Astrocyte (in vitro differentiated cells and primary cell): ENCODE measurements around the gene L3MBTL2.

ENCODE experiments used
- CTCF ChIP-seq: IDR thresholded peaks from 2 replicates; pipeline ENCODE4 v1.5.1; 2011; ENCODE audit warnings: low read depth, mild to moderate bottlenecking, inconsistent platforms, low read length, moderate library complexity; ENCODE audit not compliant: insufficient read depth
- EZH2 ChIP-seq: IDR thresholded peaks from 2 replicates; pipeline ENCODE4 v1.6.1; 2012; ENCODE audit warnings: mild to moderate bottlenecking, low read length, inconsistent platforms; ENCODE audit not compliant: insufficient read depth

- no peak for TF ChIP-seq CTCF
- TF ChIP-seq EZH2, result no peak
These were observed 32.8 kb downstream of the L3MBTL2 start for GRCh38 chr22:41237707-41238569.
